H9 (cell line): Measurements from ENCODE around the gene NTRK2. TPM values are rescaled to one million over a fixed set of nuclear protein-coding genes. Genes with fewer than 3 reads are reported as not detected.

Experiments used
- DNase-seq: peaks from one replicate; pipeline ENCODE4 v3.0.0-alpha.2; 2017
- H2AFZ ChIP-seq: one replicate; pipeline ENCODE4 v1.6.1; 2013; ENCODE audit warnings: mild to moderate bottlenecking, low read length, control low read depth, moderate library complexity
- H2AK5ac ChIP-seq: 2 replicates; pipeline ENCODE4 v1.6.1; 2013; ENCODE audit warnings: low read length, control low read depth, mixed read lengths; ENCODE audit not compliant: insufficient read length
- H2BK120ac ChIP-seq: one replicate; pipeline ENCODE4 v1.6.1; 2013; ENCODE audit warnings: low read depth, mild to moderate bottlenecking, low read length, control low read depth, inconsistent platforms; ENCODE audit not compliant: poor library complexity, severe bottlenecking
- H2BK12ac ChIP-seq: 2 replicates; pipeline ENCODE4 v1.6.1; 2013; ENCODE audit warnings: low read length, control low read depth, mixed read lengths, low read depth; ENCODE audit not compliant: insufficient read length
- H2BK15ac ChIP-seq: 2 replicates; pipeline ENCODE4 v1.6.1; 2013; ENCODE audit warnings: low read depth, low read length, control low read depth
- H2BK20ac ChIP-seq: one replicate; pipeline ENCODE4 v1.6.1; 2013; ENCODE audit warnings: low read depth, mild to moderate bottlenecking, low read length, control low read depth, inconsistent platforms; ENCODE audit not compliant: poor library complexity, severe bottlenecking
- H2BK5ac ChIP-seq: 2 replicates; pipeline ENCODE4 v1.6.1; 2013; ENCODE audit warnings: low read length, control low read depth, mixed read lengths; ENCODE audit not compliant: insufficient read length
- H3K14ac ChIP-seq: 2 replicates; pipeline ENCODE4 v1.6.1; 2013; ENCODE audit warnings: low read length, control low read depth; ENCODE audit not compliant: insufficient read depth
- H3K18ac ChIP-seq: 2 replicates; pipeline ENCODE4 v1.6.1; 2013; ENCODE audit warnings: low read depth, mild to moderate bottlenecking, mixed read lengths, low read length, control low read depth; ENCODE audit not compliant: insufficient read length
- H3K23ac ChIP-seq: 2 replicates; pipeline ENCODE4 v1.6.1; 2013; ENCODE audit warnings: low read length, control low read depth, mixed read lengths, low read depth; ENCODE audit not compliant: insufficient read length
- H3K23me2 ChIP-seq: 2 replicates; pipeline ENCODE4 v1.6.1; 2013; ENCODE audit warnings: low read depth, mild to moderate bottlenecking, mixed read lengths, low read length, control low read depth; ENCODE audit not compliant: insufficient read length, poor library complexity, severe bottlenecking
- H3K27ac ChIP-seq: 2 replicates; pipeline ENCODE4 v1.5.1; 2013; ENCODE audit warnings: low read length, control low read depth, mixed read lengths, low read depth; ENCODE audit not compliant: insufficient read length
- H3K27me3 ChIP-seq: 2 replicates; pipeline ENCODE4 v1.6.1; 2013; ENCODE audit warnings: low read length, control low read depth, inconsistent platforms; ENCODE audit not compliant: insufficient read depth
- H3K4ac ChIP-seq: 2 replicates; pipeline ENCODE4 v1.6.1; 2013; ENCODE audit warnings: low read depth, mild to moderate bottlenecking, control low read depth, inconsistent platforms, low read length, moderate library complexity
- H3K4me1 ChIP-seq: 2 replicates; pipeline ENCODE4 v1.6.1; 2013; ENCODE audit warnings: low read length, control low read depth, inconsistent platforms; ENCODE audit not compliant: insufficient read depth
- H3K4me2 ChIP-seq: 2 replicates; pipeline ENCODE4 v1.6.1; 2013; ENCODE audit warnings: low read length, control low read depth, mixed read lengths; ENCODE audit not compliant: insufficient read length, insufficient read depth
- H3K56ac ChIP-seq: 2 replicates; pipeline ENCODE4 v1.6.1; 2013; ENCODE audit warnings: low read depth, mild to moderate bottlenecking, mixed read lengths, low read length, control low read depth; ENCODE audit not compliant: insufficient read length
- H3K79me1 ChIP-seq: 2 replicates; pipeline ENCODE4 v1.6.1; 2013; ENCODE audit warnings: low read depth, mild to moderate bottlenecking, moderate library complexity, low read length, control low read depth, inconsistent platforms; ENCODE audit not compliant: insufficient read depth, poor library complexity, severe bottlenecking
- H3K79me2 ChIP-seq: 2 replicates; pipeline ENCODE4 v1.6.1; 2013; ENCODE audit warnings: low read length, control low read depth, inconsistent platforms; ENCODE audit not compliant: insufficient read depth
- H3K9ac ChIP-seq: 2 replicates; pipeline ENCODE4 v1.6.1; 2013; ENCODE audit warnings: low read length, control low read depth, mixed read lengths; ENCODE audit not compliant: insufficient read length; ENCODE audit errors: extremely low read depth
- H3K9me3 ChIP-seq: one replicate; pipeline ENCODE4 v1.6.1; 2013; ENCODE audit warnings: low read depth, low read length, inconsistent platforms; ENCODE audit not compliant: control insufficient read depth
- H3T11ph ChIP-seq: one replicate; pipeline ENCODE4 v1.6.1; 2013; ENCODE audit warnings: mild to moderate bottlenecking, low read length, control low read depth, inconsistent platforms
- H4K20me1 ChIP-seq: one replicate; pipeline ENCODE4 v1.6.1; 2013; ENCODE audit not compliant: control insufficient read depth, insufficient read length, insufficient read depth
- H4K5ac ChIP-seq: 2 replicates; pipeline ENCODE4 v1.6.1; 2013; ENCODE audit warnings: low read depth, mild to moderate bottlenecking, mixed read lengths, low read length, control low read depth; ENCODE audit not compliant: insufficient read length
- H4K8ac ChIP-seq: replicated peaks from 2 replicates; pipeline ENCODE4 v1.6.1; 2013; ENCODE audit warnings: low read length, control low read depth, mixed read lengths, low read depth; ENCODE audit not compliant: insufficient read length
- H4K91ac ChIP-seq: 2 replicates; pipeline ENCODE4 v1.6.1; 2013; ENCODE audit warnings: low read depth, mild to moderate bottlenecking, moderate library complexity, mixed read lengths, low read length, control low read depth; ENCODE audit not compliant: insufficient read length
- H3K27ac Mint-ChIP-seq, 3 experiments: 2 replicates in 2 of 3; 3 replicates in 1 of 3; pipeline ENCODE4 v1.8.0; 2020 to 2021; ENCODE audit warnings: mixed read lengths in 3 of 3, mild to moderate bottlenecking in 1 of 3, moderate library complexity in 1 of 3
- H3K27me3 Mint-ChIP-seq: 2 replicates; pipeline ENCODE4 v1.8.0; 2021; ENCODE audit warnings: low read depth, mild to moderate bottlenecking, moderate library complexity, mixed read lengths
- H3K36me3 Mint-ChIP-seq, 3 experiments: 2 replicates in 2 of 3; 3 replicates in 1 of 3; pipeline ENCODE4 v1.8.0; 2020 to 2021; ENCODE audit warnings: low read depth in 3 of 3, mixed read lengths in 3 of 3; ENCODE audit not compliant: insufficient read depth in 1 of 3
- H3K4me1 Mint-ChIP-seq, 2 experiments: 2 replicates each; pipeline ENCODE4 v1.8.0; 2020; ENCODE audit warnings: mixed read lengths in 2 of 2
- H3K4me3 Mint-ChIP-seq, 2 experiments: 2 replicates in 1 of 2; 3 replicates in 1 of 2; pipeline ENCODE4 v1.8.0; 2020 to 2021; ENCODE audit warnings: mild to moderate bottlenecking in 2 of 2, mixed read lengths in 2 of 2, moderate library complexity in 1 of 2
- H3K9me3 Mint-ChIP-seq, 2 experiments: 2 replicates in 1 of 2; 3 replicates in 1 of 2; pipeline ENCODE4 v1.8.0; 2020; ENCODE audit warnings: mild to moderate bottlenecking in 2 of 2, mixed read lengths in 2 of 2, moderate library complexity in 1 of 2
- WGBS: extraction: QIAGEN DNeasy Blood & Tissue Kit; methylation state at CpG from one replicate; pipeline ENCODE4 v1.1.7; 2013; ENCODE audit warnings: missing lambda C conversion rate, low lambda C conversion rate, mixed read lengths; ENCODE audit not compliant: insufficient read length; ENCODE audit errors: extremely low coverage; 5-methylcytosine and 5-hydroxymethylcytosine counted together
- total RNA-seq: library from RNA; stranded (reverse); gene quantifications from 2 replicates; pipeline ENCODE4 v1.2.1, GENCODE V29; 2021
- TF ChIP-seq, protein P1 (sequence below): fragments of 200-600 bp; sonication (generic); conservative IDR thresholded peaks from 3 replicates; pipeline ENCODE4 v1.8.0; 2021; ENCODE audit warnings: antibody characterized with exemption, mild to moderate bottlenecking

Gene NTRK2
- total RNA-seq, 1 experiment from 2014 or later: 0.02 TPM

DNA sequence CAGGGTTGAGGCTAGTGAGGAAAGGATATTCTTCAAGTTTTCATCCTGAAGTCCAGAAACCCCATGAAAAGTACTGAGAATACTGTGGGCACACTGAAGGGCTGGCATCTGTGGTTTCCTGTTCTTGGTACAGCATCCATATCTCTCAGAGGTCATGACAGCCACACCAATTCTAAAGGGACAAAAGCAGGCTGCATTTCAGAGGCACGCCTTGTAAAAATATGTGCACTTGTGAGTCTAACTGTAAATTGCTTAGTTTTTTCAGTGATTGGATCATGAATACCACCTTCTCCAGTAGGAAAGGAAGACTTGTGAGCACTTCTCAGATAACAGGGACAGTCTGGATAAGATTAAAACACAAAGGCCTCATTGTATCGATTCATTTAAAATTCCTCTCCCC is 230.9 kb downstream of the NTRK2 start:
- Histone ChIP-seq H2BK5ac (no peak overlapping the region), H4K8ac (no peak overlapping the region), H3K27ac (no peak overlapping the region), H3K4me1 (peaks cover 2% of the 10 kb centered on the region; the same call in 1 of the 2 replicates), H3K27me3 (no peaks in the 10 kb centered on the region), H3K4me2 (no peak overlapping the region), H3T11ph (no peak overlapping the region), H2BK20ac (no peak overlapping the region), H2BK12ac (no peak overlapping the region), H2AK5ac (no peak overlapping the region), H3K56ac (no peak overlapping the region), H3K23ac (no peak overlapping the region), H3K9me3 (no peaks in the 10 kb centered on the region), H3K18ac (no peak overlapping the region), H3K23me2 (no peaks in the 10 kb centered on the region), H3K79me2 (no peaks in the 10 kb centered on the region), H4K5ac (no peak overlapping the region), H3K14ac (no peak overlapping the region), H2BK15ac (no peak overlapping the region), H2BK120ac (no peak overlapping the region), H4K20me1 (no peaks in the 10 kb centered on the region), H3K9ac (no peak overlapping the region), H3K4ac (no peak overlapping the region), H3K79me1 (no peaks in the 10 kb centered on the region), H2AFZ (no peak overlapping the region), H4K91ac (no peak overlapping the region)
- no CpG with 5 or more reads among the region's 2 CpGs for WGBS
- no peak overlapping the region for H3K27ac Mint-ChIP-seq
- H3K27me3 Mint-ChIP-seq: no peaks in the 10 kb centered on the region
- H3K9me3 Mint-ChIP-seq: no peaks in the 10 kb centered on the region; a peak in 1 of 5 replicates
- no peaks in the 10 kb centered on the region for H3K36me3 Mint-ChIP-seq
- peaks cover 8 to 10% of the 10 kb centered on the region in 2 experiments for H3K4me1 Mint-ChIP-seq
- DNase-seq: no peak
- H3K4me3 Mint-ChIP-seq: no peak overlapping the region
- TF ChIP-seq, protein P1, sequence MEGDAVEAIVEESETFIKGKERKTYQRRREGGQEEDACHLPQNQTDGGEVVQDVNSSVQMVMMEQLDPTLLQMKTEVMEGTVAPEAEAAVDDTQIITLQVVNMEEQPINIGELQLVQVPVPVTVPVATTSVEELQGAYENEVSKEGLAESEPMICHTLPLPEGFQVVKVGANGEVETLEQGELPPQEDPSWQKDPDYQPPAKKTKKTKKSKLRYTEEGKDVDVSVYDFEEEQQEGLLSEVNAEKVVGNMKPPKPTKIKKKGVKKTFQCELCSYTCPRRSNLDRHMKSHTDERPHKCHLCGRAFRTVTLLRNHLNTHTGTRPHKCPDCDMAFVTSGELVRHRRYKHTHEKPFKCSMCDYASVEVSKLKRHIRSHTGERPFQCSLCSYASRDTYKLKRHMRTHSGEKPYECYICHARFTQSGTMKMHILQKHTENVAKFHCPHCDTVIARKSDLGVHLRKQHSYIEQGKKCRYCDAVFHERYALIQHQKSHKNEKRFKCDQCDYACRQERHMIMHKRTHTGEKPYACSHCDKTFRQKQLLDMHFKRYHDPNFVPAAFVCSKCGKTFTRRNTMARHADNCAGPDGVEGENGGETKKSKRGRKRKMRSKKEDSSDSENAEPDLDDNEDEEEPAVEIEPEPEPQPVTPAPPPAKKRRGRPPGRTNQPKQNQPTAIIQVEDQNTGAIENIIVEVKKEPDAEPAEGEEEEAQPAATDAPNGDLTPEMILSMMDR: no peak
